GM12801 (cell line): ENCODE measurements around the gene EHHADH.

ENCODE experiments used
- TF ChIP-seq, protein P1 (sequence below): IDR thresholded peaks from one replicate; pipeline ENCODE4 v1.5.1; 2011; ENCODE audit warnings: control low read depth; ENCODE audit not compliant: insufficient read length; ENCODE audit errors: extremely low read depth

EHHADH gene

GRCh38 chr3:185212086-185212485 is 41.8 kb downstream of the EHHADH start:
- TF ChIP-seq, protein P1, sequence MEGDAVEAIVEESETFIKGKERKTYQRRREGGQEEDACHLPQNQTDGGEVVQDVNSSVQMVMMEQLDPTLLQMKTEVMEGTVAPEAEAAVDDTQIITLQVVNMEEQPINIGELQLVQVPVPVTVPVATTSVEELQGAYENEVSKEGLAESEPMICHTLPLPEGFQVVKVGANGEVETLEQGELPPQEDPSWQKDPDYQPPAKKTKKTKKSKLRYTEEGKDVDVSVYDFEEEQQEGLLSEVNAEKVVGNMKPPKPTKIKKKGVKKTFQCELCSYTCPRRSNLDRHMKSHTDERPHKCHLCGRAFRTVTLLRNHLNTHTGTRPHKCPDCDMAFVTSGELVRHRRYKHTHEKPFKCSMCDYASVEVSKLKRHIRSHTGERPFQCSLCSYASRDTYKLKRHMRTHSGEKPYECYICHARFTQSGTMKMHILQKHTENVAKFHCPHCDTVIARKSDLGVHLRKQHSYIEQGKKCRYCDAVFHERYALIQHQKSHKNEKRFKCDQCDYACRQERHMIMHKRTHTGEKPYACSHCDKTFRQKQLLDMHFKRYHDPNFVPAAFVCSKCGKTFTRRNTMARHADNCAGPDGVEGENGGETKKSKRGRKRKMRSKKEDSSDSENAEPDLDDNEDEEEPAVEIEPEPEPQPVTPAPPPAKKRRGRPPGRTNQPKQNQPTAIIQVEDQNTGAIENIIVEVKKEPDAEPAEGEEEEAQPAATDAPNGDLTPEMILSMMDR = no peak

DNA sequence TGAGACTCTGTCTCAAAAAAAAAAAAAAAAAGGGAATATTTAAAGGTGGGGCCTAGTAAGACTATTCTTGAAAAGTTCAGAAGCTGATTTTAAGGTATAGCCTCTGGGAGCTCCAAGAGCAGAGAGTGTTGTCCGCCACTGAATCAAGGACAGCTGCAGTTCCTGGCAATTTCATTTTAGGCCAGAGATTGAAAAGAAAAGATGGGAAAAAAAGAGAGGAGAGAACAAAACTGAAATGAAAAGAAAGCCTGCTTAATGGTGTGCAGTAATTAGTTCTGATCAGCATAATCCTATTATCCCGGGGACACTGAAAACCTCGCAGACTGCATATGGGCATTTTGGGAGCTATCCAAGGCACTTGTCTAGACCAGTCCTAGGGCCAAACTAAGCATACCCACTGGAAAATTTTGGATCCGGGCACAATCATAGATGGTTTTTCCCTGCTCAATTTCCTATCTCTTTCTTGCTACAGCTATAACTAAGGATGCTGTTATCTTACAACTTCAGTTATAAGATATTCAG is 43.2 kb downstream of the EHHADH start:
- TF ChIP-seq, protein P1 = no peak

DNA sequence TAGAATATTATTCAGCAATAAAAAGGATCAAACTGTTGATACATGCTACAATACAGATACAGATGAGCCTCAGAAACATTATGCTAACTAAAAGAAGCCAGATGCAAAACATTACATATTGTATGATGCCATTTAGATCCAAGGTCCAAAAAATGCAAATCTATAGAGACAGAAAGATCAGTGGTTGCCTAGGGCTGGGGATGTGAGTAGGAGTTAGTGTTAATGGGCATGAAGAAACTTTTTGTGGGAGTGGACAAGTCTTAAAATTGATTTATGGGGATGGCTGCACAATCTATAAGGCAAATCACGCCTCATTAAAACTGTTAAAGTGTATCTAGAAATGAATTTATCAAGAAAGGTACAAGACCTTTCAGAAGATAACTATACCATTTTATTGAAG is 45.0 kb downstream of the EHHADH start:
- TF ChIP-seq, protein P1 = no peak

DNA sequence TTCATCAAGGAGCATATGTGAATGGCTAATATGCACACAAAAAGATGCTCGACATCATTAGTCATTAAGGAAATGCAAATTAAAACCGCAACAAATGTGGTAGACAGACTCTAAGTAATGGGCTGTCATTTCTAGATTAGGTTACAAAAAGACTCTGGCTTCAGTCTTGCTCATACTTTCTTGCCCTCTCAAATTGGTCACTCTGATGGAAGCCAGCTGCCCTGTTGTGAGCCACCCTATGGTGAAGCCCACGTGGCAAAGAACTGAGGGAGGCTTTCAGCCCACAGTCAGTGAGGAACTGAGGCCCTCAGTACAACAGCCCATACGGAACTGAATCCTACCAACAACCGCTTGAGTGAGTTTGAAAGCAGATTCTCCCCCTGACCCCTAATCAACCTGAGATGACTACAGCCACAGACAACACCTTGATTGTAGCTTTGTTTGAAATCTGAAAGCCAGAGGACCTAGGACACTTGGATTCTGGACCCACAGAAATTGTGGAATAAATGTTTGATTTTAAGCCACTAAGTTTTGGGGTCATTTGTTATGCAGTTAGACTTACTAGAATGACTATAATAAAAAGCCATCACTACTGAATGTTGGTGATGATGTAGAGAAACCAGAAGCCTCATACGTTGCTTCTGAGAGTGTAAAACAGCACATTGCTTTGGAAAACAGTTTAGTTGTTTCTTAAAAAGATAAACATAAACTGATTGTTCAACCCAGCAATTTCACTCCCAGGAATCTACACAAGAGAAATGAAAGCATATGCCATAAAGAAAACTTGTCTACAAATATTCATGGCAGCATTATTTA is 45.7 kb downstream of the EHHADH start:
- TF ChIP-seq, protein P1 = no peak

- TF ChIP-seq, protein P1 = no peak
These were observed 46.4 kb downstream of the EHHADH start for GRCh38 chr3:185207481-185207880.

DNA sequence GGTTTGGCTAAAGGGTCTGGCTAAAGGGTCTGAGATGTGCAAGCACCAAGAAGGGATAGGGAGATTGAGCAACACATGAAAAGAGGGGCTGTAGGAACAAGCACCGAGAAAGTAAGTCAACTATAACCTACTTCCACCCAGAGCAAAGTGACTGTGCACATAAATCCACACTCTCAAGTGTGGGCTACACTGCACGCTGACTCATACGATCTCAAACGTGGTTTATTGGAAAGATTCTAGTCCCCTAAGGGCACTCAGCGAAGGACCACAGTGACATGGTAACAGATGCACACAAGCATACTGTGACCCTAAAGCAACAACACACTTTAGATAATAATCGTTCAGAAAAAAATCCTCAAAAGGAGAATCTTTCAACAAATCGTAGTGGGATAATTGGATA is 48.0 kb downstream of the EHHADH start:
- TF ChIP-seq, protein P1 = no peak

- TF ChIP-seq, protein P1 = no peak
These were observed 49.0 kb downstream of the EHHADH start for GRCh38 chr3:185204894-185205293.
